ENCODE results near the gene PCDHB16. TPM values are rescaled to one million over a fixed set of nuclear protein-coding genes. Genes with fewer than 3 reads are reported as not detected.
"Not testable (repeated sequence)": the region's sequence is repeated elsewhere in the genome, so short reads cannot be mapped to it uniquely, and the experiment has no call there.

Gene PCDHB16
- total and polyA plus RNA-seq, 2 of the 4 experiments (the other 2 are of a cell fraction) = 0.18 to 0.36 TPM

GRCh38 chr5:141208478-141208877, 26.3 kb downstream of the PCDHB16 start, which contains the start of gene PCDHB12:
PCDHB12 (plus strand) TSS chr5:141208719; CDS start chr5:141208908, 189 bp downstream.
- peak; percentile 44 for ATAC-seq (ENCODE audit: low read depth)

GRCh38 chr5:141210281-141210680, 28.1 kb downstream of the PCDHB16 start:
- H3K9ac ChIP-seq (ENCODE audit: low read depth, low read length); H2AFZ ChIP-seq (replicated peaks; ENCODE audit: low read length, poor library complexity); BruUV-seq (replicated peaks); H3K9me1 ChIP-seq (ENCODE audit: insufficient read depth, low read length); H4K20me1 ChIP-seq (ENCODE audit: insufficient read depth, low read length); H4K8ac ChIP-seq (ENCODE audit: low read depth in 2 of 2, low read length in 2 of 2); H3K4me3 ChIP-seq (ENCODE audit: insufficient read depth, low read depth, low read length); H3K14ac ChIP-seq (replicated peaks; ENCODE audit: low read depth, low read length); H2BK5ac ChIP-seq (ENCODE audit: low read depth, low read length, poor library complexity, severe bottlenecking); H4K91ac ChIP-seq (ENCODE audit: insufficient read depth, low read depth, low read length); H4K5ac ChIP-seq (ENCODE audit: low read depth, low read length); H3K79me1 ChIP-seq (ENCODE audit: low read depth in 1 of 2, low read length in 2 of 2); POLR2A ChIA-PET (ENCODE audit: unreplicated experiment); H3K18ac ChIP-seq (ENCODE audit: low read depth, low read length); H3K27ac ChIP-seq (ENCODE audit: insufficient read depth, low read length); H3K23ac ChIP-seq (ENCODE audit: low read depth, low read length); in situ Hi-C loops (cut with MboI; ENCODE audit: low sequenced_read_pairs); H2AK5ac ChIP-seq (ENCODE audit: low read depth, low read length); H3K4ac ChIP-seq (ENCODE audit: low read depth, low read length); H2BK15ac ChIP-seq (ENCODE audit: low read depth, low read length); H3K27me3 ChIP-seq (ENCODE audit: control insufficient read depth, insufficient read depth, low read length); H3K4me2 ChIP-seq (ENCODE audit: low read depth, low read length); H3K56ac ChIP-seq (ENCODE audit: extremely low read depth, insufficient read depth, low read length); H2AK9ac ChIP-seq (replicated peaks; ENCODE audit: low read depth, low read length, poor library complexity); intact Hi-C loops (cut with micrococcal nuclease); H3K4me1 ChIP-seq (ENCODE audit: control insufficient read depth, insufficient read depth, low read length); H3K36me3 ChIP-seq (ENCODE audit: control insufficient read depth, insufficient read depth, low read length); H2BK20ac ChIP-seq (ENCODE audit: low read depth, low read length); DNase-seq; CTCF ChIA-PET; ATAC-seq (ENCODE audit: low read depth); H2BK120ac ChIP-seq (ENCODE audit: low read depth, low read length); dilution Hi-C loops (cut with HindIII; ENCODE audit: low sequenced_read_pairs, unreplicated experiment): not testable (repeated sequence)
- peaks cover 20% of the 10 kb centered on the region; the same call in 1 of the 2 replicates for H3K9me3 ChIP-seq (ENCODE audit: control insufficient read depth, insufficient read depth, low read length)
- WGBS, 2 experiments (ENCODE audit: extremely low coverage in 2 of 2, insufficient read length in 1 of 2) = 48% methylated on average over 10 of the region's 39 CpGs; no CpG with 5 or more reads in 1 of the 2 experiments

More at GRCh38 chr5:141208478-141208877, 26.3 kb downstream of the PCDHB16 start, which contains the start of gene PCDHB12:
- no peaks in the 10 kb centered on the region for H3K36me3 ChIP-seq (ENCODE audit: control insufficient read depth, insufficient read depth, low read length)
- H2BK5ac ChIP-seq (ENCODE audit: low read depth, low read length, poor library complexity, severe bottlenecking) = no peak within 1 kb of the TSS
- no peak within 1 kb of the TSS for H2AK9ac ChIP-seq (replicated peaks; ENCODE audit: low read depth, low read length, poor library complexity)
- no peaks in the 10 kb centered on the region for H3K9me1 ChIP-seq (ENCODE audit: insufficient read depth, low read length)
- H3K23ac ChIP-seq (ENCODE audit: low read depth, low read length) = no peak within 1 kb of the TSS
- H3K18ac ChIP-seq (ENCODE audit: low read depth, low read length) = no peak within 1 kb of the TSS
- no peak within 1 kb of the TSS for H3K27ac ChIP-seq (ENCODE audit: insufficient read depth, low read length)
- H4K20me1 ChIP-seq (ENCODE audit: insufficient read depth, low read length) = no peaks in the 10 kb centered on the region
- no TSS peak for BruUV-seq (replicated peaks)
- H4K8ac ChIP-seq (ENCODE audit: low read depth in 2 of 2, low read length in 2 of 2) = no peak within 1 kb of the TSS
- no peak within 1 kb of the TSS for H3K14ac ChIP-seq (replicated peaks; ENCODE audit: low read depth, low read length)
- in situ Hi-C loops (cut with MboI; ENCODE audit: low sequenced_read_pairs) = no loop called here
- ChIA-PET CTCF (interaction anchor here (0.6 to 0.9 kb wide), 3 partner anchors 10 to 209 kb away, joined by 3 read pairs; partner anchors contain the start of genes PCDHB9 and PCDHGB7), POLR2A (ENCODE audit: unreplicated experiment) (no interaction called here)
- DNase-seq = peak; percentile 2
- peaks cover 14% of the 10 kb centered on the region; the same call in 1 of the 2 replicates for H3K9me3 ChIP-seq (ENCODE audit: control insufficient read depth, insufficient read depth, low read length)
- H3K56ac ChIP-seq (ENCODE audit: extremely low read depth, insufficient read depth, low read length) = no peak within 1 kb of the TSS
- H3K4me3 ChIP-seq (ENCODE audit: insufficient read depth, low read depth, low read length) = peak within 1 kb of the TSS; percentile 60
- 0% methylated on average over 1 of the region's 11 CpGs; no CpG with 5 or more reads in 1 of the 2 experiments for WGBS, 2 experiments (ENCODE audit: extremely low coverage in 2 of 2, insufficient read length in 1 of 2)
- no peak within 1 kb of the TSS for H4K5ac ChIP-seq (ENCODE audit: low read depth, low read length)
- no peaks in the 10 kb centered on the region for H3K27me3 ChIP-seq (ENCODE audit: control insufficient read depth, insufficient read depth, low read length)
- H2BK20ac ChIP-seq (ENCODE audit: low read depth, low read length) = no peak within 1 kb of the TSS
- peak within 1 kb of the TSS; percentile 31 for H3K4me2 ChIP-seq (ENCODE audit: low read depth, low read length)
- no peak within 1 kb of the TSS for H3K4ac ChIP-seq (ENCODE audit: low read depth, low read length)
- TF ChIP-seq CTCF (conservative IDR thresholded peaks at IDR 0.05; ENCODE audit: low read depth, low read length) (peak; percentile 31), BHLHE40 (IDR thresholded peaks at IDR 0.05; ENCODE audit: low read depth, low read length) (no peak)
- intact Hi-C loops (cut with micrococcal nuclease) = no loop called here
- H2BK120ac ChIP-seq (ENCODE audit: low read depth, low read length) = no peak within 1 kb of the TSS
- H4K91ac ChIP-seq (ENCODE audit: insufficient read depth, low read depth, low read length) = no peak within 1 kb of the TSS
- dilution Hi-C loops (cut with HindIII; ENCODE audit: low sequenced_read_pairs, unreplicated experiment) = no loop called here
- H3K79me1 ChIP-seq (ENCODE audit: low read depth in 1 of 2, low read length in 2 of 2) = no peaks in the 10 kb centered on the region
- H2BK15ac ChIP-seq (ENCODE audit: low read depth, low read length) = no peak within 1 kb of the TSS
- no peak within 1 kb of the TSS for H2AFZ ChIP-seq (replicated peaks; ENCODE audit: low read length, poor library complexity)
- H2AK5ac ChIP-seq (ENCODE audit: low read depth, low read length) = no peak within 1 kb of the TSS
- H3K9ac ChIP-seq (ENCODE audit: low read depth, low read length) = no peak within 1 kb of the TSS; the same call in 1 of the 2 replicates
- H3K4me1 ChIP-seq (ENCODE audit: control insufficient read depth, insufficient read depth, low read length) = no peaks in the 10 kb centered on the region

Measured in IMR-90 (cell line).